Fibroblast of villous mesenchyme (primary cell): ENCODE measurements around the gene KCNIP4. TPM values are rescaled to one million over a fixed set of nuclear protein-coding genes. Genes with fewer than 3 reads are reported as not detected.

Experiments
- DNase-seq: peaks from one replicate; pipeline ENCODE4 v3.0.0-alpha.2; 2010; ENCODE audit warnings: low read depth
- H3K4me3 ChIP-seq: 2 replicates; pipeline ENCODE4 v1.5.1; 2011; ENCODE audit warnings: low read depth, mild to moderate bottlenecking, low read length
- CTCF ChIP-seq: IDR thresholded peaks from 2 replicates; pipeline ENCODE4 v1.5.1; 2012; ENCODE audit warnings: low read depth, mild to moderate bottlenecking, low read length; ENCODE audit not compliant: insufficient read depth
- total RNA-seq: library from RNA; depleted of rRNA; stranded (reverse); fragments of >200 nt; gene quantifications from 2 replicates; pipeline ENCODE4 v1.2.3, GENCODE V29; 2012

KCNIP4 gene
- total RNA-seq, 1 donor = under 0.01 TPM

GRCh38 chr4:21678711-21679110, 269.9 kb downstream of the KCNIP4 start:
- DNase-seq = peak; percentile 17
- no peak for TF ChIP-seq CTCF
- no peak overlapping the region for H3K4me3 ChIP-seq

GRCh38 chr4:21677173-21677572, 271.4 kb downstream of the KCNIP4 start:
- DNase-seq = no peak
- no peak for TF ChIP-seq CTCF
- no peak overlapping the region for H3K4me3 ChIP-seq

- no peak overlapping the region for H3K4me3 ChIP-seq
- DNase-seq = peak; percentile 86
- no peak for TF ChIP-seq CTCF
These were observed 284.2 kb downstream of the KCNIP4 start for GRCh38 chr4:21664355-21664754.

GRCh38 chr4:21656832-21657231, 291.7 kb downstream of the KCNIP4 start:
- peak; percentile 91 for DNase-seq
- no peak for TF ChIP-seq CTCF

GRCh38 chr4:21655031-21655430, 293.5 kb downstream of the KCNIP4 start:
- no peak for TF ChIP-seq CTCF
- H3K4me3 ChIP-seq = no peak overlapping the region
- peak; percentile 52 for DNase-seq

More at GRCh38 chr4:21656832-21657231, 291.7 kb downstream of the KCNIP4 start:
- no peak overlapping the region for H3K4me3 ChIP-seq

GRCh38 chr4:21652508-21653231, 295.9 kb downstream of the KCNIP4 start:
- no peak overlapping the region for H3K4me3 ChIP-seq
- no peak for TF ChIP-seq CTCF
- DNase-seq = peak; percentile 3

- H3K4me3 ChIP-seq = no peak overlapping the region
- DNase-seq = peak; percentile 19
- TF ChIP-seq CTCF = no peak
These were observed 299.0 kb downstream of the KCNIP4 start for GRCh38 chr4:21649391-21650090.
